ENCODE measurements around the gene SLC25A11.

SLC25A11 gene

GRCh38 chr17:4893272-4893671 is 46.6 kb downstream of the SLC25A11 start:
- no peak for DNase-seq

- DNase-seq = no peak
These were observed 47.2 kb downstream of the SLC25A11 start for GRCh38 chr17:4892499-4893221.

- no peak for DNase-seq
These were observed 48.1 kb downstream of the SLC25A11 start for GRCh38 chr17:4891411-4892410.

GRCh38 chr17:4887581-4887980 is 52.3 kb downstream of the SLC25A11 start:
- DNase-seq = no peak
